NK-92 (cell line): ENCODE data around the gene PRKN.

Experiments used
- DNase-seq: peaks from one replicate; lab custom pipeline; 2025; ENCODE audit not compliant: unreplicated experiment; lab: John Stamatoyannopoulos, UW

The PRKN gene

DNA sequence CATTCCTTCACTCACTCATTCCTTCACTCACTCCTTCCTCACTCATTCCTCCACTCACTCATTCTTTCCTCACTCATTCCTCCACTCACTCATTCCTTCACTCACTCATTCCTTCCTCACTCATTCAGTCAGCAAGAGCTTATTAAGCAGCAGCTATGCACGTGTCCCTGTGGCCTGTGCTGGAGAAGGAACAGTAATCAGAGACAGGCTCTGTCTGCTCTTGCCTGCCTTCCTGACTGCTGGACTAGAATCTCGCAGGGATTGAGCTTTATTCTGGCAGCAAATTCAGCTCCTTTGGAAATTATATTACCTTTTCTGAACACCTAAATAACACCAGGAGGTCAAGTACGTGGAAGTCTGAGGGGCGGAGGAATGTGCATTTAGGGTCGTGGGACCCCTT is 1314.8 kb downstream of the PRKN start:
- DNase-seq = no peak

DNA sequence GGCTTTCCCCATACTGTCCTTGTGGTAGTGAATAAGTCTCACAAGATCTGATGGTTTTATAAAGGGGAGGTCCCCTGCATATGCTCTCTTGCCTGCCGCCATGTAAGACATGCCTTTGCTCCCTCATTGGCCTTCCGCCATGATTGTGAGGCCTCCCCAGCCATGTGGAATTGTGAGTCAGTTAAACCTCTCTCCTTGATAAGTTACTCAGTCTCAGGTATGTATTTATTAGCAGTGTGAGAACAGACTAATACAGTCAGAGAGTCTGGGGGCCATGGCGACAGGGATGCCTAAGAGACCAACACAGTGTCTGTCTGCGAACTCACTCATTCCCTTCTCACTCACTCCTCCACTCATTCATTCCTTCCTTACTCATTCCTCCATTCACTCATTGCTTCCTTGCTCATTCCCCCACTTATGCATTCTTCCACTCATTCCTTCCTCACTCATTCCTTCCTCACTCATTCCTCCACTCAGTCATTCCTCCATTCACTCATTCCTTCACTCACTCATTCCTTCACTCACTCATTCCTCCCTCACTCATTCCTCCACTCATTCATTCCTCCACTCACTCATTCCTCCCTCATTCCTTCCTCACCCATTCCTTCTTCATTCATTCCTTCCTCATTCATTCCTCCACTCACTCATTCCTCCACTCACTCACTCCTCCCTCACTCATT is 1316.2 kb downstream of the PRKN start:
- DNase-seq = no peak

DNA sequence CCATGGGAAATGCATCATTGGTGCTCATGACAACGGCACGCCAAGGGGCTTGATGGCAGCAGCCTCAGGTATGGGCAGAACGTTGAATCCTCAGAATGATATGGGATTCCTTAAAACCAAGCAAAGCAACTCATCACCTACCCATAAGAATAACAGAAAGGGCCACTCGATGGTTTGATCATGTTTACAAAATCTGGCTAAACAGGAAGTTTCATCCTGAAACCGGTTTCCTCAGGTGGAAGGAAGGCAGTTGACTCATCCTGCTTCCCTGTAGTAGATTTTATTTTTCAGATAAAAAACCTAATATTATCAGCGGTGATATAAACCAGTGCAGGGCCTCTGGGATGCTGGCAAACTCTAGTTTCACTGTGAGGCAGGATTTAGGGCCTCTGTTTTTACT is 1316.8 kb downstream of the PRKN start:
- no peak for DNase-seq

DNA sequence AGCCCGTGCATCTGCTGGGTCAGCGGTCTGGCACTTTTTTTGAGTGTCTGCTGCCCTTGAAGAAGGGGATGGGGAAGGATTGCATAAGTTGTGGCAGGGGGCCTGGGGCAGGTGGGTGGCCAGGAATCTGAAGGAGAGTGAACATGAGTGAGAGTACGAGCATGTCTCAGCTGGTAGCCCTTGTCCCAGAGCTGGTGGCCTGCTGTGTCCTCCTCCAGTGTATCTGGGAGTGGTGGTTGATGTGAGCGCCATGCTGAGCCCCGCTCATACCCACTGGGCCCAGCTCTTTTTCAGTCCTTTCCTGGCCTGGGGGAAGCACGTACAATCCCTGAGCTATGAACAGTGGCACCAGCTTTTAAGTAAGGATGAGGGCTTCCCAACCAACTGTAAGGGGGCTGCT is 1317.5 kb downstream of the PRKN start:
- DNase-seq = no peak

DNA sequence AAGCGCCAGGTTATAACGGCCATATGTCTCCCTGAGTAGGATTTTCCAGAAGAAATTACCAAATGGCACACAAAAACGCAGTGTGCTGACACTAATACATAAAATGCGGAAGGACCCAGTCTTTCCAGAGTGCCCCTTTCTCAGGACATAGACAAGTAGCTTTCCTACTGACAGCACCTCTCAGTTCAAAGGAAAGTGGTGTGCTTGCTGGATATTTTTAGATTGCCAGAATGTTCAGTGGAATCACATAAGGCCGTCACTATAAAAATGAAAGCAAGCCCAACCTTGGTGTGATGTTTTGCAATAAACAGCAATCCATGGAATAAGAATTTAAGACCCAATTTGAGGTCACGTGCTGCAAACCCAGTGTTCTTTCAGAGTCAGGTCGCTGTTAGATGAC is 1318.2 kb downstream of the PRKN start:
- no peak for DNase-seq

DNA sequence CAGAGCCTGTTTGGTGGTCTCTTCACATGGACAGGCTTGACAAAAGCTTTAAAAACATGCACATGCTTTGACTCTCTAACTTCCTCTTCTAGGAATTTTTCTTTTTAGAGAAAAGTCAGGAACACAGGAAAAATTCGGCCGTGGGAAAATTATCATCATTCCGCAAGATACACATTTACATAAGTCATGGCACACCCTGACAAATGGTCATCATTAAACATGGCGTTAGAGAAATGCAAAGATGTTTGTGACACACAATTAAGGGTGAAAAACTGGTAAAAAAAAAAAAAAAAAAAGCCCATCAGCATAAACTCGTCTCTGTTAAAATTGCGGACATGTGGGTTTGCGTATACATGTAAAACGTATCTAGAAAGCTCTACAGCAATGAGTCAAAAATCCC is 1319.5 kb downstream of the PRKN start:
- no peak for DNase-seq

DNA sequence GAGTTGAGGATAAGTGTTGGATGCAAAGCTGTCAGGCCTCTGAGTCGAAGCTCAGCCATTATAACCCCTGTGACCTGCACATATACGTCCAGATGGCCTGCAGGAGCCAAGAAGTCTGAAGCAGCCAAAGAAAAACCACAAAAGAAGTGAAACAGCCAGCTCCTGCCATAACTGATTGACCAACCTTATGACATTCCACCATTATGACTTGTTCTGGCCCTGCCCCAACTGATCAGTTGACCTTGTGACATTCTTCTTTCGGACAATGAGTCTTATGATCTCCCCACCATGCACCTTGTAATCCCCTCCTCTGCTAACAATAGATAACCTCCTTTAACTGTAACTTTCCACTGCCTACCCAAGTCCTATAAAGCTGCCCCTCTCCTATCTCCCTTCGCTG is 1320.0 kb downstream of the PRKN start:
- DNase-seq = no peak

DNA sequence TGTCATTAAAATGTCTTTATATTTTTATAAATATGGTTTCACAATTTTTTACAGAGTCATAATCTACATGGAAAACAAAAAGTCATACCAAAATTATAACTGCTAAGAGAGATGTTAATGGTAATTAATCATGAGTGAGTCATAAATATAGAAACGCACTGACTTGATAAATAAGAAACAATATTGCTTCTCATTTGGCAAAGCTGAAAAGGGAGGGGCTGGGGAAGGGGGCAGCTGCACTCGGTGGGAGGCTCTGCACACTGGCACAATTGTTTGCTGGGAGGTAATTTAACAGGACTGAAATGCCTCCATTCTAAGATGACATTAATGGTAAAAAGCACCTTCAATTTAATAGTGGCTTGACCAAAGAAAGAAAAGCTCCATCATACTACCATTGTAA is 1320.5 kb downstream of the PRKN start:
- DNase-seq = no peak

DNA sequence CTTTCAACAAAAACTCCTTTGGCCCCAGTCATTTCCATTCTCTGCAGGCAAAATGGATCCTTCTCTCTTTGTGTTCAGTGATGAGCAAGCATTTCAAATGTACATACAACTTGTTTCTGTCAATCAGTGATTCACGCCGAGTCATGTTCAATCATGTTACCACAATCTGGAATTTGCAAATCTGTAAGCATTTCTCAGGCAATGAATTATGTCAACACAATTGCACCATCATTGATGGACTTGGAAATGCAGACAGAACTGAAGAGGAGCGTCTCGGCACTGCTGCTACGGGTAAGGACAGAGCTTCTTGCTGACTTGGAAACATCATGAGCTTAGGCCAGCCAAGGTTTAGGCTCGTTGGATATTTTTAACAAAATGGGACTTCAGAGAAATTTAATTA is 1320.9 kb downstream of the PRKN start:
- no peak for DNase-seq

DNA sequence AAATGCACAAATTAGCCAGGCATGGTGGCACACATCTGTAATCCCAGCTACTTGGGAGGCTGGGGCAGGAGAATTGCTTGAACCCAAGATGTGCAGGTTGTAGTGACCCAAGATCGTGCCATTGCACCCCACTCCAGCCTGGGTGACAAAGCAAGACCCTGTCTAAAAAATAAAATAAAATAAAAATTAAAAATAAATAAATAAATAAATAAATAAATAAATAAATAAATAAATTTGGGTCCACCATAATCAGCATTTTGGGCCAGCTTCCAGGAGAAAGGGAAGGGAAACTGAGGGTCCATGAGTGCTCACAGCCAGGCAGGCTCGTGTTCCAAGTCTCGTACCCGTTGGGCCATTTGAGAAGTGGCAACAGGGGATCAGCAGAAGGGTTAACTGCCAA is 1322.1 kb downstream of the PRKN start:
- DNase-seq = no peak

DNA sequence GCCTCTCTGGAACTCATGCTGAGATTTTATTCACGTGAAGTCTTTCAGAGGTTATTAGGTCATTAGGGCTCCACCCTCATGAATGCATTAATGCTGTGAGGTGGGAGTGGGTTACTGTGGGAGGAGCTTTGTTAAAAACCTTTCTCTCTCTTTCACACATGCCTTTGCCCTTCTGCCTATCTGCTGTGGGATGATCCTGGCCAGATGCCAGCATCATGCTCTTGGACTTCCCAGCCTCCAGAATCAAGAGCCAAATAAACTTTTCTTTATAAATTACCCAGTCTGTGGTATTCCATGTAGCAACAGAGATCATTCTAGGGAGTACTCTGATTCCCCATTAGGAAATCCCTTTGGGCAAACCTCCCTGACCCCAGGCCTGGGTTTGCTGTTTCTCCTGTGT is 1323.8 kb downstream of the PRKN start:
- no peak for DNase-seq

DNA sequence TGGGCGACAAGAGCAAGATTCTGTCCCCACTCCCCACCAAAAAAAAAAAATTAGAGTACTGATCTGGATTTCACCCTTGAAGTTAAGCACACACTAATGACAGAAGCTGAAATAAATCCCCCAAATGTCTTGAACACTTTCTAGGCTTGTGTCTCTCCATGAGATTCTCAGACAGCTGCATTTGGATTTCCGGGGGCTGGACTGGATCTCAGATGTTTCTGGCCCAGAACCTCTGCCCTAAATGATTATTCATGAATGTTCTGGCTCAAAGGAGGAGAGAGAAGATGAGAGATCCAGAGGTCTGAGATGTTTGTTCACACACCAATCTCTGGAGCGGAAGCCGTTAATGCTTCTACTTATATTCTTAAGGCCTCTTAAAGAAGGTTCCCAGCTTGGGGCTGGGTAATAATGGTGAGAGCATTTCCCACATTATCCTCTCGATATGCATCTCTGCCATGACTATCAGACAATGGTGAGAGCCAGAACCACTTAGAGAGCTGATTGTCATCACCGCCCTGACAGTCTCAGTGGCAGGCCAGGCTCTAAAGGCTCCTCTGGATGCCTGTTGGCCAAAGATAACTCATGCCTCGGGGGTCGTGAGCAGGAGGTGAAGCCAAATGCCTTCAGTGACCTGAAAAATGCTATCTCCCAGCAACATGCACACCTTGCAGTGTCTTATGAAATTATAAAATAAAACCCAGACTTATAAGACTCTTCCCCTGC is 1325.8 kb downstream of the PRKN start:
- DNase-seq = no peak

DNA sequence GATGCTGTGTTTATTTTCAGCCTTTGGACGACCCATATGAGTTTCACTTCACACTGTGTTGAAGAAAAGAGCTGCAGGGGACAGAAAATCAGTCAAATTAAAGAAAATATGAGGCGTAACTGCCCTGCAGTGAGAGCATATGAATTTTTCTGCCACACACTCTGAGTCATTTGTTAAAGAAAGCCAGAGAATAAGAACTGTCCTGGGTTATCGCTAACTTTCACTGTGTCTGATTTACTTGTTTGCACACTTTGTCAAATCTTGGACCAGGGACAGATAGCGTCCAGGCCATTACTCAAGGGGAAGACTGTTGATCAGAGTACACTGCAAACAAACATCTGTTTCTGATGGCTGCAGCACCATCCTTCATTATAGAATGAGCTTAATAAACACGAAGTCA is 1326.9 kb downstream of the PRKN start:
- no peak for DNase-seq

DNA sequence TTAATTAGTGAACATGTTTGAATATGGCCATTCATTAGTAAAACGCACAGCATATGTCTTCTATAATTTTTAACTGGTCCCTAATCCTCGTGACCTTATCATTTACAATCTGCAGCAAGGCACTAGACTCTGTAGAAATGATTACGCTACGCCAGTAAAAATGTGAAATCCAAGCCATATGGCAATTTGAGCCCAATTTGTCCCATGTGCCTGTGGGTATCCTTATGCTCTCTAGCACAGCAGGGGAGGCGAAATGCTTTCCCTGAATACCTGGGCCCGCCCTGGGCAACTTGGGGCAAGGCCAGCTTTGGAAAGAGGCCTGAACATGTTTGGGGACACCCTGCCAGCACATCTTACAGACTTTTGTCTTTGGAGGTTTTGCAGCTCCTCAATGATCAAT is 1331.0 kb downstream of the PRKN start:
- no peak for DNase-seq

DNA sequence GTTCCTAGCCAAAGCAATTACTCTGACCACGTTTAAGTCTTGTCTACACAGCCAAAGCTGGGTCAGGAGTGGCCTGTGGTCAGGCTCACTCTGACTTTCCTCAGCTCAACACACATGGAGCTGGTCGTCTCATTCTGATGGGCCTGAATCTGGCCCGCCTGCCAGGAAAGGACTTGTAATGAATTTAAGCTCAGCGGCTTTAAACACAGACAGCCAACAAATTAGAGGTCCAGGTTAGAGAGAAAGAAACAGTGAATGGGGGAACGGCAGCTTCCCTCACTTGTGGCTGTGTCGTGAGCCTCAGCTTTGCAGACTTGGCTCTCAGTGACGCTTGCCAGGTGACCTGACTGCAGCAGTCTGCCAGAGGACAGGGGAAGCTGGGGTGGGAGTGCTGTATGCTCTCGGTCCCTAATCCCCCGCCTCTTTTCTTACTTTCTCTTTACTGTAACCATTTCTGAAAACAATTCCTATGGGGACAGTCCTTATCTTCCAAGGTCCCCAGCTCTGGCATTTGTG is 1331.8 kb downstream of the PRKN start:
- DNase-seq = no peak

DNA sequence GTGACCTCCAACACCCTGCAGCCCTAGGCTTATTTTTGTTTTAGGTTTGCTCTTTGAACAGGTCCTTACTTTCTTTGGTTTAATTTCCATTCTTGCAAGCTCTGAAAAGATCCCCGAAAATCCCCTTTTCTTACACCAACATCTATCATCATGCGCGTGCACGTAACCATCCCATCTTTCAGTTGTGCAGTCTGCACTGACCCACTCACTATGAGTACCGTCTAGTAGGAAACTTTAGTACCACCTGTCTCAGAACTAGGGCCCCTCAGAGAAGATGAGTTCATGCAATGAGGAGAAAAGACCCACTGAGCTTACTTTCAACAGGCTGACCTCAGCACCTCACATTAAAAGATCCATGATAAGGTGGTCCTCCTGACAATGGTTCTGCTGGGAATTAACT is 1333.1 kb downstream of the PRKN start:
- DNase-seq = no peak

DNA sequence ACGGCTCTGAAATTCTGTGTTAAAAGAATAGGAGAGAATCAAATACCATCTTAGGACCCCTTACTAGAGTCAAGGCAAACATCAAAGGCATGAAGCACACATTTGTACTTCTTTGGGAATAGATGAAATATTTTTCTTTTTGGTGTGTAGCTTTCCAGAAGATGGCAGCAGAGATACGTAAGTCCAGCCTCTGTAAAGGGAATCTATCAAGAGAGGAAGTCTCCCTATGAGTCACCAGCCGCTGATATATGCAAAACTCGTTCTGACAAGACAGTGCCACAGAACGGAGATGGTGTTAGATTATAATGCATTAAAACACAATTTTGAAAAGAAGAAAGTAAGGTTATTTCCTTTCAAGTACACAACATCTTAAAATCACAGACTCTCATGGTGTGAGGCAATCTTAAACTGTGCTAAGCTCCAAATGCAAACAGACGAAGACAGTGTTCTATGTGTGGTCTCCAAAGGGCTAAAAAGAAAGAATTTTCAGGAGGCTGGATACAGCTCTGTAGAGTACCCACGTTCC is 1333.7 kb downstream of the PRKN start:
- DNase-seq = no peak

DNA sequence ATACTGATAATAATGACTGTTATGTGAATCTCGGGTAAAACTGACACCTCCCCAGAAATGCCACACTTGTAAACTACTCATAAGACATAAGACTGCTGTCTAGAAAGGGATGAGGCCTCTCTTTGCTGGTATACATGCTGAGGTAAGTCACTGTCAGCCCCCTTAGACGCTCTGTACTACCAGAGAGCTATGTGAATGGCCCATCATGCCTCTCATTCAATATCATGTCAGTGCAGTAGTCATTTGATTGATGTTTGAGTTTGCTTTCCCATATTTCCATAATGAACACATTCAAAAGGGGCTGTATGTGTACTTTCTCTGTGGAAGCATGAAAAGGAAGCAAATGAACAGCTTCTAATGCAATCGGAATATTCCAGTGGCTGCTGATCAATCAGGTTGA is 1334.3 kb downstream of the PRKN start:
- no peak for DNase-seq

DNA sequence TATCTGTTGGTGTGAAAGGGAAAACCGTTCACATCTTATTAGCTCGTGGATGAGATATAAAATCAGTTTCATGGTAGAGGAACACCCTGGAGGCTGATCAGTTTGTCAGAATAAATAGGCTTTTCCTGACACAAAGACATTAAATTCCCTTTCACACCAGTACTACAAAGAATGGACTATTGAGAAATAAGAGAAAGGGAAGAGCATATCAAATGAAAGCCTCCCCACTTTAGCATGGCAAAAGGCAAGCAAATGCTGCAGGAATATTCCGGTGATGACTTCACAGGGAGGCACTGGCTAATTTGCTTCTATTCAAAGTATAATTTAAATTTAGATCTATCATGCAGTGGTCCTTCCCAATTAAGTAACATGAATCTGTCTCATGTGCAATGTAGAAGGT is 1337.8 kb downstream of the PRKN start:
- no peak for DNase-seq

DNA sequence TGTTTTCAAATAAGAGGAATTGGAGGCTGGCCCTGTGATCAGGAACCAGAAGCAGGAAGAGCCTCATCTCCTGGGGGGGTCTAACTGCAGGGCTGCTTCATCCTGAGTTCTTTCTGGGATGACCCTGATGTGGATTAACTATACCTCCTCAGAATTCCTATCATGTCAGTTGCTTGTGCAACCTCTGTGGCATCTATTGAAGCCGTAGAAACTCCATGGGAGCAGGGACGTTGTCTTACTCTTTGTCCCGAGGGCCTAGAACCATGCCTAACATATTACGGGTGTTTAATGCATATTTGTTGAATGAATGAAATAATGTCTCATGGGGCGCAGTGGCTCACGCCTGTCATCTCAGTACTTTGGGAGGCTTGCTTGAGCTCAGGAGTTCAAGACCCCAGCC is 1343.6 kb downstream of the PRKN start:
- DNase-seq = no peak

DNA sequence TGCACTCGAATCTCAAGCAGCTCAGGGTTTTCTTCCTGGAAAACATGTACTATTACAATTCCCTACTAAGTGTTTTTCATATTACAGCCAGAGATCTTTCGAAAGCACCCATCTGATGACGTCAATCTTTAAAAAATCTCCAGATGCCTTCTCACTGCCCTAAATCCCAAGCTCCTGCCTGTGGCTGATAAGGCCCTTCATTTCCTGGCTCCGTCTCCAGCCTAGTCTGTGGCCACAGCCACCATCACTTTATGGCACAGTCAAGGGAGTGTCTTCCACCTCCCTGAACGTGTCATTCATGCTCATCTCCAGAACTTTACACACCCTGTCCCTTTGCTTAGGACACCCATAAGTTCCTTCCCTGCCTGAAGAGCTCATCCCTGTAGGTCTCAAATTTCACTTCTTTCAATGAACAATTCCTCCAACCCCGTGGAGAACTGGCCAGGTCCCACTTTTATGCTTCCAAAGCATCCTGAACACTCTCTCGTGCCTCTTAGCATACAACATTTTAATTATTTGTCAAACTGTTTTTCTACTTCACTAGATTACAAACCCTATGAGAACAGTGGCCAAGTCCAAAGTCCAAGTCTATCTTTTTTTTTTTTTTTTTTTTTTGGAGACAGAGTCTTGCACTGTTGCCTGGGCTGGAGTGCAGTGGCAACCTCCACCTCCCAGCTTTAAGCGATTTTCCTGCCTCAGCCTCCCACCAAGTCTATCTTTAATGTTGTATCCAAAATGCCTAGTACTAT is 1347.6 kb downstream of the PRKN start:
- DNase-seq = no peak

DNA sequence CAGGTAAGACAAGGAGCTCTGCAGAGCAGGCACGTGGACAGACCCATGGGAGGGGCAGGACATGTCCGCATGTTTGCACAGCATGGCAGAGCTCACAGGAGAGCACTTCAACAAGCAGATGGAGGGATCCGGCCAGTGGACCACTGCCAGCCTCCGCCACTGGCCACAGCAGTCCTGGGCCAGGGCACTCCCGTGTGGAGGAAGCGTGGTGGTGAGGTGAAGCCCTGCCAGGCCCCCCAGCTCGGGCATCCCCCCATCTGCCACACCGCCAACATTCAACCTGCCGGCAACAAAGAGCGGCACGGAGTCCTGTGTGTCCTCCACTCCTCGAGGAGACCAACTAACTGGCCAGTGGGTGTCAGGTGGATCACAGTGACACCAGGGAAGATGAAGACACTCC is 1349.5 kb downstream of the PRKN start:
- no peak for DNase-seq
